Stomach (tissue), 4 donors: Measurements from ENCODE around the gene PC.

Source experiments
- POLR2A ChIP-seq, 4 donors: fragments of 450-650 bp; IDR thresholded peaks; one replicate each; pipeline ENCODE4 v1.6.1; 2016; ENCODE audit warnings: antibody characterized with exemption in 4 of 4, control low read depth in 2 of 4, mild to moderate bottlenecking in 1 of 4, moderate library complexity in 1 of 4
- POLR2AphosphoS5 ChIP-seq, 3 donors: sonication (generic); formaldehyde crosslinking; IDR thresholded peaks; one replicate each; pipeline ENCODE4 v1.6.1; 2016; ENCODE audit warnings: antibody characterized with exemption in 3 of 3
- TF ChIP-seq, protein P1 (sequence below), 7 experiments: fragments of 450-650 bp in 4 of 7; fragments of 200-600 bp in 3 of 7; sonication (generic) in 3 of 7; IDR thresholded peaks; one replicate each; pipeline ENCODE4 v1.5.1; 2016 to 2019; ENCODE audit warnings: antibody characterized with exemption in 7 of 7, control low read depth in 2 of 7, mild to moderate bottlenecking in 1 of 7

DNA sequence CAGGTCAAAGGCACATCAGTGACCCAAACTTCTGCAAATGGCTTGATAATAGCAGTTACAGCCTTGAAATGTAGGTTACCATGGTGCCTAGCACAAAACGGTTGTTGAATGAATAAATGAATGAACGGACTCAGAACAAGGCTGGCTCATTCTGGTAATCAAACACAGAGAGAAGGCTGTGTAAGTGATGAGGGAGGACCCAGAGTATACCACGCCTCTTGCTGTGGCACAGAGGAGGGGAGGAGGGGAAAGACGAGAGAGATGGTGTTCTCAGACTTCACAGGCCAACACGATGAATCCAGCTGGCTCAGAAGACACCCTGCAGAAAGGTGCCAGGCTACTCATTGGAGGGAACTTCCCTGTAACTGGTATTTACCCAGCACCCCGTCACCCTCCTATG, 38.3 kb downstream of the PC start:
- TF ChIP-seq, protein P1, sequence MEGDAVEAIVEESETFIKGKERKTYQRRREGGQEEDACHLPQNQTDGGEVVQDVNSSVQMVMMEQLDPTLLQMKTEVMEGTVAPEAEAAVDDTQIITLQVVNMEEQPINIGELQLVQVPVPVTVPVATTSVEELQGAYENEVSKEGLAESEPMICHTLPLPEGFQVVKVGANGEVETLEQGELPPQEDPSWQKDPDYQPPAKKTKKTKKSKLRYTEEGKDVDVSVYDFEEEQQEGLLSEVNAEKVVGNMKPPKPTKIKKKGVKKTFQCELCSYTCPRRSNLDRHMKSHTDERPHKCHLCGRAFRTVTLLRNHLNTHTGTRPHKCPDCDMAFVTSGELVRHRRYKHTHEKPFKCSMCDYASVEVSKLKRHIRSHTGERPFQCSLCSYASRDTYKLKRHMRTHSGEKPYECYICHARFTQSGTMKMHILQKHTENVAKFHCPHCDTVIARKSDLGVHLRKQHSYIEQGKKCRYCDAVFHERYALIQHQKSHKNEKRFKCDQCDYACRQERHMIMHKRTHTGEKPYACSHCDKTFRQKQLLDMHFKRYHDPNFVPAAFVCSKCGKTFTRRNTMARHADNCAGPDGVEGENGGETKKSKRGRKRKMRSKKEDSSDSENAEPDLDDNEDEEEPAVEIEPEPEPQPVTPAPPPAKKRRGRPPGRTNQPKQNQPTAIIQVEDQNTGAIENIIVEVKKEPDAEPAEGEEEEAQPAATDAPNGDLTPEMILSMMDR (IDR thresholded peaks at IDR 0.05), result no peak
- TF ChIP-seq POLR2A (IDR thresholded peaks at IDR 0.05) (no peak), POLR2AphosphoS5 (IDR thresholded peaks at IDR 0.05) (no peak)
